ENCODE measurements around the gene VWA8.
"Not testable (repeated sequence)": the region's sequence is repeated elsewhere in the genome, so short reads cannot be mapped to it uniquely, and the experiment has no call there.

Gene VWA8

GRCh38 chr13:41639955-41640780 lies 320.7 kb downstream of the VWA8 start:
- H3K36me3 ChIP-seq (ENCODE audit: control insufficient read depth, low read length), result no peaks in the 10 kb centered on the region
- no peaks in the 10 kb centered on the region for H3K9me2 ChIP-seq (replicated peaks; ENCODE audit: control insufficient read depth, low read length)
- H3K9me3 ChIP-seq (ENCODE audit: control insufficient read depth, insufficient read depth, low read length), result no peaks in the 10 kb centered on the region
- no peak overlapping the region for H3K4me2 ChIP-seq (ENCODE audit: low read length)
- TF ChIP-seq CTCF (IDR thresholded peaks at IDR 0.05; ENCODE audit: low read depth, low read length, poor library complexity, severe bottlenecking) (no peak), EZH2phosphoT487 (IDR thresholded peaks at IDR 0.05; ENCODE audit: borderline replicate concordance, low read length) (no peak)
- H3K27ac ChIP-seq (ENCODE audit: low read depth, low read length), result no peak overlapping the region
- no peaks in the 10 kb centered on the region for H3K27me3 ChIP-seq (ENCODE audit: control insufficient read depth, low read length)
- peaks cover 26% of the 10 kb centered on the region for H3K4me1 ChIP-seq (ENCODE audit: control insufficient read depth, low read length)
- H3K4me3 ChIP-seq (ENCODE audit: low read length), result no peak overlapping the region
- H4K20me1 ChIP-seq (ENCODE audit: control insufficient read depth, insufficient read depth, low read depth, low read length), result no peaks in the 10 kb centered on the region
- no peaks in the 10 kb centered on the region for H3F3A ChIP-seq (ENCODE audit: control insufficient read depth, insufficient read depth)
- no peaks in the 10 kb centered on the region for H3K79me2 ChIP-seq (ENCODE audit: control insufficient read depth, low read length)

DNA sequence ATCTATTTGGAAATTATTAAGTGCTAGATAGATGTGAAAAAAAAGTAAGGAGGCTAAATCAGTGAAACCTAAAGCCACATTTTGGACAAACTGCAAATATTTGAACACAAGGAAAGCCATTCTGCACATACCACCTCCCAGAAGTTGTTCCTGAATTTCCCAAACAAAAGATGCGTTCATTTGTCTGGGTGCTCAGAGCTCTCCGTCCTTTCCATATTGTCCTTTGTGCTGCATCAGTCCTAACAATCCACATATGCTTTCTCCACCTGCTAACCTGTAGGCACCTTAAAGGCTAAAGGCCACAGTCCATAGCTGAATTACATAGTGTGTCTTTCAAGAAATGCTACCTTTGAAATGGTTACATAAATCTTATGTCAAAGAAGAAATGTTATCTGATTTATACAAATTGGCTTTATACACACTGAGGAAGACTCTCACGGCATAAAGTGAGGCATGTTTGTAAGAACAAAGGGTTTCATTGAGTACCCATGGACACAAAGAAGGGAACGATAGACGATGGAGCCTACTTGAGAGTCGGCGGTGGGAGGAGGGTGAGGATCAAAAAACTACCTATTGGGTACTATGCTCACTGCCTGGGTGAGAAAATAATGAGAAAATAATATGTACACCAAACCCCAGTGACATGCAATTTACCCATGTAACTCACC lies 321.5 kb downstream of the VWA8 start:
- Histone ChIP-seq H4K20me1 (ENCODE audit: control insufficient read depth, insufficient read depth, low read depth, low read length) (no peaks in the 10 kb centered on the region), H3K4me2 (ENCODE audit: low read length) (no peak overlapping the region), H3K4me3 (ENCODE audit: low read length) (no peak overlapping the region), H3K9me3 (ENCODE audit: control insufficient read depth, insufficient read depth, low read length) (no peaks in the 10 kb centered on the region), H3K36me3 (ENCODE audit: control insufficient read depth, low read length) (no peaks in the 10 kb centered on the region), H3K27me3 (ENCODE audit: control insufficient read depth, low read length) (no peaks in the 10 kb centered on the region), H3K79me2 (ENCODE audit: control insufficient read depth, low read length) (no peaks in the 10 kb centered on the region), H3K27ac (ENCODE audit: low read depth, low read length) (no peak overlapping the region), H3K9me2 (replicated peaks; ENCODE audit: control insufficient read depth, low read length) (no peaks in the 10 kb centered on the region), H3K4me1 (ENCODE audit: control insufficient read depth, low read length) (peaks cover 22% of the 10 kb centered on the region), H3F3A (ENCODE audit: control insufficient read depth, insufficient read depth) (no peaks in the 10 kb centered on the region)
- TF ChIP-seq EZH2phosphoT487 (IDR thresholded peaks at IDR 0.05; ENCODE audit: borderline replicate concordance, low read length) (no peak), CTCF (IDR thresholded peaks at IDR 0.05; ENCODE audit: low read depth, low read length, poor library complexity, severe bottlenecking) (no peak)

- H3K4me2 ChIP-seq (ENCODE audit: low read length), result no peak overlapping the region
- H3K4me3 ChIP-seq (ENCODE audit: low read length), result no peak overlapping the region
- H3K79me2 ChIP-seq (ENCODE audit: control insufficient read depth, low read length), result no peaks in the 10 kb centered on the region
Measured at GRCh38 chr13:41637586-41637985, 323.3 kb downstream of the VWA8 start.

GRCh38 chr13:41637032-41637431 lies 323.9 kb downstream of the VWA8 start:
- H3K79me2 ChIP-seq (ENCODE audit: control insufficient read depth, low read length); H3K36me3 ChIP-seq (ENCODE audit: control insufficient read depth, low read length); H3K27ac ChIP-seq (ENCODE audit: low read depth, low read length); H3F3A ChIP-seq (ENCODE audit: control insufficient read depth, insufficient read depth); H3K27me3 ChIP-seq (ENCODE audit: control insufficient read depth, low read length); H3K9me2 ChIP-seq (replicated peaks; ENCODE audit: control insufficient read depth, low read length); H3K4me3 ChIP-seq (ENCODE audit: low read length); H4K20me1 ChIP-seq (ENCODE audit: control insufficient read depth, insufficient read depth, low read depth, low read length); H3K9me3 ChIP-seq (ENCODE audit: control insufficient read depth, insufficient read depth, low read length); H3K4me2 ChIP-seq (ENCODE audit: low read length); H3K4me1 ChIP-seq (ENCODE audit: control insufficient read depth, low read length): not testable (repeated sequence)

More at GRCh38 chr13:41637586-41637985, 323.3 kb downstream of the VWA8 start:
- H3F3A ChIP-seq (ENCODE audit: control insufficient read depth, insufficient read depth), result no peaks in the 10 kb centered on the region
- no peaks in the 10 kb centered on the region for H3K9me2 ChIP-seq (replicated peaks; ENCODE audit: control insufficient read depth, low read length)
- H3K9me3 ChIP-seq (ENCODE audit: control insufficient read depth, insufficient read depth, low read length), result no peaks in the 10 kb centered on the region
- peaks cover 7% of the 10 kb centered on the region for H3K4me1 ChIP-seq (ENCODE audit: control insufficient read depth, low read length)
- H4K20me1 ChIP-seq (ENCODE audit: control insufficient read depth, insufficient read depth, low read depth, low read length), result no peaks in the 10 kb centered on the region
- TF ChIP-seq EZH2phosphoT487 (IDR thresholded peaks at IDR 0.05; ENCODE audit: borderline replicate concordance, low read length) (no peak), CTCF (IDR thresholded peaks at IDR 0.05; ENCODE audit: low read depth, low read length, poor library complexity, severe bottlenecking) (no peak)
- no peak overlapping the region for H3K27ac ChIP-seq (ENCODE audit: low read depth, low read length)
- no peaks in the 10 kb centered on the region for H3K36me3 ChIP-seq (ENCODE audit: control insufficient read depth, low read length)
- no peaks in the 10 kb centered on the region for H3K27me3 ChIP-seq (ENCODE audit: control insufficient read depth, low read length)

GRCh38 chr13:41636590-41636989 lies 324.3 kb downstream of the VWA8 start:
- not testable (repeated sequence) for H3F3A ChIP-seq (ENCODE audit: control insufficient read depth, insufficient read depth); H3K4me3 ChIP-seq (ENCODE audit: low read length); H3K9me3 ChIP-seq (ENCODE audit: control insufficient read depth, insufficient read depth, low read length); H3K4me2 ChIP-seq (ENCODE audit: low read length); H3K79me2 ChIP-seq (ENCODE audit: control insufficient read depth, low read length); H3K9me2 ChIP-seq (replicated peaks; ENCODE audit: control insufficient read depth, low read length); H4K20me1 ChIP-seq (ENCODE audit: control insufficient read depth, insufficient read depth, low read depth, low read length); H3K4me1 ChIP-seq (ENCODE audit: control insufficient read depth, low read length); H3K27ac ChIP-seq (ENCODE audit: low read depth, low read length); H3K36me3 ChIP-seq (ENCODE audit: control insufficient read depth, low read length); H3K27me3 ChIP-seq (ENCODE audit: control insufficient read depth, low read length)
